H1 (cell line): ENCODE data around the gene CPTP. TPM values are rescaled to one million over a fixed set of nuclear protein-coding genes. Genes with fewer than 3 reads are reported as not detected.

Experiments
- ASH2L ChIP-seq: fragments of 200-600, 300-600 bp; sonication (generic); IDR thresholded peaks from one replicate; pipeline ENCODE4 v1.7.1; 2017; ENCODE audit warnings: low read length
- BACH1 ChIP-seq: IDR thresholded peaks from 2 replicates; pipeline ENCODE4 v1.6.1; 2012; ENCODE audit warnings: low read length, improper control_type of control experiment
- BCL11A ChIP-seq, 2 experiments: IDR thresholded peaks; one replicate each; pipeline ENCODE4 v1.6.1; 2011; ENCODE audit warnings: low read depth in 2 of 2, low read length in 2 of 2, mild to moderate bottlenecking in 2 of 2
- BRCA1 ChIP-seq: IDR thresholded peaks from 2 replicates; pipeline ENCODE4 v1.6.1; 2012; ENCODE audit warnings: low read depth, low read length, improper control_type of control experiment
- CBX8 ChIP-seq: fragments of 300-800, 300-1000 bp; sonication (generic); IDR thresholded peaks from 2 replicates; pipeline ENCODE4 v1.7.1; 2016; ENCODE audit warnings: low read depth, low read length, borderline replicate concordance
- CEBPB ChIP-seq: IDR thresholded peaks from 2 replicates; pipeline ENCODE4 v1.6.1; 2012; ENCODE audit warnings: low read depth, low read length
- CHD2 ChIP-seq: IDR thresholded peaks from 2 replicates; pipeline ENCODE4 v1.6.1; 2012; ENCODE audit warnings: low read length, improper control_type of control experiment
- CTBP2 ChIP-seq: IDR thresholded peaks from 2 replicates; pipeline ENCODE4 v1.7.0; 2011; ENCODE audit warnings: borderline replicate concordance, mild to moderate bottlenecking, moderate library complexity, mixed read lengths, low read length; ENCODE audit not compliant: insufficient read depth, insufficient read length
- EZH2 ChIP-seq: fragments of 200-600 bp; sonication (generic); IDR thresholded peaks from 2 replicates; pipeline ENCODE4 v1.7.1; 2012; ENCODE audit warnings: low read depth, mild to moderate bottlenecking, moderate library complexity, low read length, inconsistent platforms; ENCODE audit not compliant: severe bottlenecking
- FOSL1 ChIP-seq: IDR thresholded peaks from 2 replicates; pipeline ENCODE4 v1.6.1; 2011; ENCODE audit warnings: mild to moderate bottlenecking, low read depth, low read length, moderate library complexity; ENCODE audit not compliant: insufficient read depth
- GABPA ChIP-seq: IDR thresholded peaks from 2 replicates; pipeline ENCODE4 v1.6.1; 2011; ENCODE audit warnings: mild to moderate bottlenecking, low read length, moderate library complexity, borderline replicate concordance; ENCODE audit not compliant: insufficient read depth
- KDM5A ChIP-seq: fragments of 200-600 bp; IDR thresholded peaks from 2 replicates; pipeline ENCODE4 v1.7.1; 2012; ENCODE audit warnings: mild to moderate bottlenecking, low read length, inconsistent platforms, mixed read lengths
- MAFK ChIP-seq: IDR thresholded peaks from 2 replicates; pipeline ENCODE4 v1.6.1; 2012; ENCODE audit warnings: low read depth, mild to moderate bottlenecking, improper control_type of control experiment, low read length
- PHF8 ChIP-seq: fragments of 200-600 bp; sonication (generic); conservative IDR thresholded peaks from 2 replicates; pipeline ENCODE4 v1.7.1; 2012; ENCODE audit warnings: low read depth, mild to moderate bottlenecking, inconsistent platforms, low read length, moderate library complexity
- RBBP5 ChIP-seq: IDR thresholded peaks from 2 replicates; pipeline ENCODE4 v1.7.1; 2012; ENCODE audit warnings: low read depth, mild to moderate bottlenecking, inconsistent platforms, low read length, moderate library complexity, borderline replicate concordance
- RNF2 ChIP-seq: fragments of 200-900, 300-1000 bp; sonication (generic); IDR thresholded peaks from 2 replicates; pipeline ENCODE4 v1.7.1; 2016; ENCODE audit warnings: borderline replicate concordance, low read depth, mild to moderate bottlenecking, antibody characterized with exemption, low read length; ENCODE audit not compliant: poor library complexity, severe bottlenecking; ENCODE audit errors: missing control alignments
- SP1 ChIP-seq: IDR thresholded peaks from 2 replicates; pipeline ENCODE4 v1.6.1; 2011; ENCODE audit warnings: low read depth, low read length
- SP2 ChIP-seq: IDR thresholded peaks from 2 replicates; pipeline ENCODE4 v1.6.1; 2012; ENCODE audit warnings: mild to moderate bottlenecking, low read length, inconsistent platforms
- TCF12 ChIP-seq: IDR thresholded peaks from 2 replicates; pipeline ENCODE4 v1.6.1; 2011; ENCODE audit warnings: low read depth, mild to moderate bottlenecking, low read length
- TEAD4 ChIP-seq: IDR thresholded peaks from 2 replicates; pipeline ENCODE4 v1.6.1; 2012; ENCODE audit warnings: low read depth, low read length, inconsistent platforms, mixed read lengths
- YY1 ChIP-seq: IDR thresholded peaks from 2 replicates; pipeline ENCODE4 v1.6.1; 2011; ENCODE audit warnings: low read depth, mild to moderate bottlenecking, low read length
- polyA plus RNA-seq, 7 experiments: library from polyadenylated mRNA; depleted of rRNA in 3 of 7; stranded (reverse) in 5 of 7; unstranded in 2 of 7; fragments of >200 nt in 5 of 7; fragments of 200-250 nt in 2 of 7; gene quantifications; 1 replicate in 5 of 7; 2 replicates in 1 of 7; 4 replicates in 1 of 7; pipeline versions ENCODE4 v1.2.1 to v1.2.3, GENCODE V29; 2011 to 2013; ENCODE audit warnings: missing spikeins in 2 of 7, mixed read lengths in 2 of 7
- total RNA-seq: library from RNA; stranded (reverse); fragmentation: NEBNext Ultra II Directional; extraction: Animal tissue kit (Norgen Biotek cat#: 25700); gene quantifications from 2 replicates; pipeline ENCODE4 v1.2.1, GENCODE V29; 2021
- TF ChIP-seq, protein P1 (sequence below): IDR thresholded peaks from 2 replicates; pipeline ENCODE4 v1.6.1; 2012; ENCODE audit warnings: inconsistent platforms
- TF ChIP-seq, protein P2 (sequence below): IDR thresholded peaks from 2 replicates; pipeline ENCODE4 v1.6.1; 2012; ENCODE audit warnings: inconsistent platforms
- TF ChIP-seq, protein P3 (sequence below): IDR thresholded peaks from 2 replicates; pipeline ENCODE4 v1.6.1; 2012; ENCODE audit warnings: low read length, inconsistent platforms

Gene CPTP
- total and polyA plus RNA-seq, 2 of the 8 experiments (the other 6 are each of a cell fraction or from before 2014, with no cell fraction given): 8.1 to 10.6 TPM

DNA sequence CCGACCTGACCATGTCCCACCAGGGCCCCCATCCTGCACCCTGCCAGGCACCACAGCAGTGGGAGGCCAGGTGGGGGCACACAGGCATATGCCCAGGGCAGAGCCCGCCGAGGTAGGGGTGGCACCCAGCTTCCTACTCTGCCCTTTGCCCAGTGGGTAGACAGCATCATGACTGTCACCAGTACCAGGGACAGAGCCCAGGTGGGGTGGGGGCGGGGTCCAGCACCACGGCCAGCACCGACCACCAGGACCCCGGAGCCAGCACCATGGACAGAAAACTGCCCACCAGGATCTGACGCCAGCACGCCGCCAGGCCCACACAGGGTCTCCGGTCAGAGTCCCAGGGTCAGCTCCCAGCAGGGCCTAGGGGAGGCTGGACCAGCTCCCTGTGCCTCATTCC lies 10.2 kb downstream of the CPTP start (continued):
- TF ChIP-seq, protein P1, sequence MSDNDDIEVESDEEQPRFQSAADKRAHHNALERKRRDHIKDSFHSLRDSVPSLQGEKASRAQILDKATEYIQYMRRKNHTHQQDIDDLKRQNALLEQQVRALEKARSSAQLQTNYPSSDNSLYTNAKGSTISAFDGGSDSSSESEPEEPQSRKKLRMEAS: peak; percentile 91
- peak; percentile 81; the same call in 1 of the 2 replicates for TF ChIP-seq GABPA
- TF ChIP-seq ASH2L: no peak
- TF ChIP-seq CEBPB: no peak
- peak; percentile 48; the same call in 1 of the 2 replicates for TF ChIP-seq SP1
- TF ChIP-seq CTBP2: no peak
- no peak for TF ChIP-seq YY1
- TF ChIP-seq CHD2: no peak
- TF ChIP-seq BACH1: no peak
- TF ChIP-seq, protein P2, sequence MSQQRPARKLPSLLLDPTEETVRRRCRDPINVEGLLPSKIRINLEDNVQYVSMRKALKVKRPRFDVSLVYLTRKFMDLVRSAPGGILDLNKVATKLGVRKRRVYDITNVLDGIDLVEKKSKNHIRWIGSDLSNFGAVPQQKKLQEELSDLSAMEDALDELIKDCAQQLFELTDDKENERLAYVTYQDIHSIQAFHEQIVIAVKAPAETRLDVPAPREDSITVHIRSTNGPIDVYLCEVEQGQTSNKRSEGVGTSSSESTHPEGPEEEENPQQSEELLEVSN: no peak
- no peak for TF ChIP-seq RBBP5
- no peak for TF ChIP-seq EZH2
- no peak for TF ChIP-seq RNF2
- TF ChIP-seq TEAD4: no peak
- no peak for TF ChIP-seq CBX8
- no peak for TF ChIP-seq FOSL1
- TF ChIP-seq, protein P3, sequence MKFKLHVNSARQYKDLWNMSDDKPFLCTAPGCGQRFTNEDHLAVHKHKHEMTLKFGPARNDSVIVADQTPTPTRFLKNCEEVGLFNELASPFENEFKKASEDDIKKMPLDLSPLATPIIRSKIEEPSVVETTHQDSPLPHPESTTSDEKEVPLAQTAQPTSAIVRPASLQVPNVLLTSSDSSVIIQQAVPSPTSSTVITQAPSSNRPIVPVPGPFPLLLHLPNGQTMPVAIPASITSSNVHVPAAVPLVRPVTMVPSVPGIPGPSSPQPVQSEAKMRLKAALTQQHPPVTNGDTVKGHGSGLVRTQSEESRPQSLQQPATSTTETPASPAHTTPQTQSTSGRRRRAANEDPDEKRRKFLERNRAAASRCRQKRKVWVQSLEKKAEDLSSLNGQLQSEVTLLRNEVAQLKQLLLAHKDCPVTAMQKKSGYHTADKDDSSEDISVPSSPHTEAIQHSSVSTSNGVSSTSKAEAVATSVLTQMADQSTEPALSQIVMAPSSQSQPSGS: peak; percentile 86; the same call in 1 of the 2 replicates
- no peak for TF ChIP-seq MAFK
- no peak for TF ChIP-seq KDM5A
- no peak for TF ChIP-seq BRCA1
- TF ChIP-seq SP2: no peak
- no peak for TF ChIP-seq PHF8
- 0 out of 2 replicates have a peak, but pooled peaks have one; percentile 39 for TF ChIP-seq TCF12
- no peak for TF ChIP-seq BCL11A (IDR thresholded peaks at IDR 0.05; ENCODE audit: low read depth in 2 of 2, low read length in 2 of 2)
